NOMO-1 (cell line): ENCODE results near the gene CBFA2T3.

Experiments used
- DNase-seq, 2 experiments: peaks; one replicate each; lab custom pipeline; 2025; ENCODE audit not compliant: unreplicated experiment in 2 of 2; lab: John Stamatoyannopoulos, UW

The CBFA2T3 gene

GRCh38 chr16:88913870-88914269 lies 63.1 kb downstream of the CBFA2T3 start:
- DNase-seq, result no peak

GRCh38 chr16:88913001-88913612 lies 63.9 kb downstream of the CBFA2T3 start:
- DNase-seq, result no peak

- no peak for DNase-seq
Measured at GRCh38 chr16:88912556-88912955, 64.5 kb downstream of the CBFA2T3 start.

- no peak for DNase-seq
Measured at GRCh38 chr16:88911946-88912310, 65.1 kb downstream of the CBFA2T3 start.

GRCh38 chr16:88911136-88911945 lies 65.7 kb downstream of the CBFA2T3 start:
- no peak for DNase-seq

GRCh38 chr16:88910284-88911135 lies 66.5 kb downstream of the CBFA2T3 start:
- DNase-seq, result no peak

- DNase-seq, result no peak
Measured at GRCh38 chr16:88909431-88910210, 67.4 kb downstream of the CBFA2T3 start.

- no peak for DNase-seq
Measured at GRCh38 chr16:88908307-88908706, 68.7 kb downstream of the CBFA2T3 start.

GRCh38 chr16:88907768-88908167 lies 69.2 kb downstream of the CBFA2T3 start:
- DNase-seq, result no peak

- DNase-seq, result no peak
Measured at GRCh38 chr16:88906535-88907105, 70.4 kb downstream of the CBFA2T3 start.

- no peak for DNase-seq
Measured at GRCh38 chr16:88906020-88906419, 71.0 kb downstream of the CBFA2T3 start.

GRCh38 chr16:88905563-88905962 lies 71.4 kb downstream of the CBFA2T3 start:
- no peak for DNase-seq

- DNase-seq, result no peak
Measured at GRCh38 chr16:88904676-88905365, 72.2 kb downstream of the CBFA2T3 start.

GRCh38 chr16:88903267-88903666 lies 73.7 kb downstream of the CBFA2T3 start:
- DNase-seq, result no peak

GRCh38 chr16:88902744-88903143 lies 74.3 kb downstream of the CBFA2T3 start:
- no peak for DNase-seq

GRCh38 chr16:88901718-88902337 lies 75.2 kb downstream of the CBFA2T3 start:
- DNase-seq, result no peak

- no peak for DNase-seq
Measured at GRCh38 chr16:88900662-88901052, 76.3 kb downstream of the CBFA2T3 start.

GRCh38 chr16:88899901-88900661 lies 76.9 kb downstream of the CBFA2T3 start:
- no peak for DNase-seq
